Sigmoid colon (tissue), 7 donors: ENCODE measurements around the gene MZT1. TPM values are rescaled to one million over a fixed set of nuclear protein-coding genes. Genes with fewer than 3 reads are reported as not detected.

Experiments used
- DNase-seq: peaks from one replicate; pipeline ENCODE4 v3.0.0-alpha.2; 2019
- H3K27ac ChIP-seq, 4 donors: fragments of 200-600 bp; sonication (generic); one replicate each; pipeline ENCODE4 v1.5.1; 2016 to 2019; ENCODE audit warnings: mild to moderate bottlenecking in 1 of 4
- H3K27me3 ChIP-seq, 3 donors: fragments of 200-600 bp; sonication (generic); one replicate each; pipeline ENCODE4 v1.5.1; 2019; ENCODE audit warnings: mild to moderate bottlenecking in 1 of 3
- H3K36me3 ChIP-seq, 4 donors: fragments of 200-600 bp; sonication (generic); one replicate each; pipeline ENCODE4 v1.5.1; 2016 to 2019
- H3K4me1 ChIP-seq, 4 donors: fragments of 200-600 bp; sonication (generic); one replicate each; pipeline ENCODE4 v1.5.1; 2017 to 2019
- H3K4me3 ChIP-seq, 4 donors: fragments of 200-600 bp; sonication (generic); one replicate each; pipeline ENCODE4 v1.5.1; 2017 to 2019; ENCODE audit warnings: mild to moderate bottlenecking in 2 of 4, moderate library complexity in 1 of 4
- H3K9me3 ChIP-seq, 4 donors: fragments of 200-600 bp in 3 of 4; sonication (generic) in 3 of 4; one replicate each; pipeline versions ENCODE4 v1.5.1 to v1.6.1; 2013 to 2019
- CTCF ChIP-seq, 4 experiments: fragments of 450-650 bp in 3 of 4; fragments of 200-600 bp in 1 of 4; IDR thresholded peaks; one replicate each; pipeline ENCODE4 v1.5.1; 2016 to 2019; ENCODE audit warnings: antibody characterized with exemption in 4 of 4, mild to moderate bottlenecking in 3 of 4, moderate library complexity in 2 of 4
- EP300 ChIP-seq, 4 donors: sonication (generic); formaldehyde crosslinking; IDR thresholded peaks; one replicate each; pipeline ENCODE4 v1.6.1; 2017; ENCODE audit warnings: antibody characterized with exemption in 4 of 4
- POLR2A ChIP-seq, 2 donors: fragments of 450-650 bp; IDR thresholded peaks; one replicate each; pipeline ENCODE4 v1.6.1; 2016; ENCODE audit warnings: antibody characterized with exemption in 2 of 2, mild to moderate bottlenecking in 2 of 2, moderate library complexity in 2 of 2
- POLR2AphosphoS5 ChIP-seq, 4 donors: sonication (generic); formaldehyde crosslinking; IDR thresholded peaks; one replicate each; pipeline ENCODE4 v1.6.1; 2017; ENCODE audit warnings: antibody characterized with exemption in 4 of 4
- WGBS, 2 donors: extraction: QIAGEN DNeasy Blood & Tissue Kit; methylation state at CpG; one replicate each; pipeline ENCODE4 v1.1.7; 2013; 5-methylcytosine and 5-hydroxymethylcytosine counted together
- intact Hi-C: fragments of 100-400 bp; cut with DNase I; formaldehyde crosslinking; loops from one replicate; pipeline ENCODE4 v1.15.1; 2023
- polyA plus RNA-seq, 3 donors: library from polyadenylated mRNA; stranded (reverse); fragments of 200-250 nt; gene quantifications; one replicate each; pipeline ENCODE4 v1.2.3, GENCODE V29; 2013
- total RNA-seq, 4 donors: library from RNA; depleted of rRNA; stranded (reverse); fragments of >200 nt; gene quantifications; one replicate each; pipeline ENCODE4 v1.1.0, GENCODE V29; 2016
- donor health status: healthy with polysubstance abuse.
- donor health status: Bipolar disorder and iron deficiency.
- donor health status: healthy.

Gene MZT1
- total and polyA plus RNA-seq, 7 donors, result 4.2 to 12.8 (median 11.8) TPM

- TF ChIP-seq CTCF (IDR thresholded peaks at IDR 0.05) (no peak), EP300 (IDR thresholded peaks at IDR 0.05) (no peak), POLR2AphosphoS5 (IDR thresholded peaks at IDR 0.05) (no peak), POLR2A (IDR thresholded peaks at IDR 0.05) (no peak)
- 63 to 64% methylated on average over 3 of the region's 3 CpGs for WGBS, 2 donors
- Histone ChIP-seq H3K27me3 (no peaks in the 10 kb centered on the region), H3K27ac (no peak overlapping the region), H3K4me1 (no peaks in the 10 kb centered on the region), H3K36me3 (peaks cover 0 to 53% (median 2%) of the 10 kb centered on the region in 4 donors), H3K9me3 (peaks cover 0 to 3% (median 0%) of the 10 kb centered on the region in 4 donors), H3K4me3 (no peak overlapping the region)
- intact Hi-C loops, result no loop called here
- DNase-seq, result no peak
Observed at GRCh38 chr13:72716776-72717175, 10.7 kb downstream of the MZT1 start.

- Histone ChIP-seq H3K4me3 (no peak overlapping the region), H3K27me3 (no peaks in the 10 kb centered on the region), H3K36me3 (no peaks in the 10 kb centered on the region), H3K27ac (no peak overlapping the region), H3K4me1 (no peaks in the 10 kb centered on the region), H3K9me3 (no peaks in the 10 kb centered on the region)
- WGBS, 2 donors, result 46 to 52% methylated on average over 1 of the region's 1 CpG
- TF ChIP-seq EP300 (IDR thresholded peaks at IDR 0.05) (no peak), POLR2A (IDR thresholded peaks at IDR 0.05) (no peak), CTCF (IDR thresholded peaks at IDR 0.05) (no peak), POLR2AphosphoS5 (IDR thresholded peaks at IDR 0.05) (no peak)
- intact Hi-C loops, result no loop called here
- DNase-seq, result no peak
Observed at GRCh38 chr13:72700509-72700908, 26.9 kb downstream of the MZT1 start.

DNA sequence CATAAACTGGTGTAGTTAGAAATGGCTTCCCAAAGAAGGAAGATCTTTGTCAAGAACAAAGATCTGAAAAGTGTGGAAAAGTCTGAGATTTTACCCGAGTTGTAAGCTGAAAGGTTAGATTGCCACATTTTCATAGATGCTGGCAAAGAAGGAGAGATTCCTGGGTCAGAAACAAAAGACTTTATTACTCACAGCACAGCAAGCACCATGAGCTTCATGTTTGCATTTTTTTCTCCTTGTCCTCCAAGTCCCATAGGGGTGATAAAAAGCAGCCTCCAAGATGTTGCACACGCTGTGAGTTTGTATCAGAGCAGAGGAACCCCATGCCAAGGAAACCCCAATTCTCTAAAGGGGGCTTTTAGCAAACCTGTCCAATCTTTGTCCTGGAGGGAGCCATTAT is 29.3 kb downstream of the MZT1 start:
- Histone ChIP-seq H3K4me1 (no peaks in the 10 kb centered on the region), H3K4me3 (no peak overlapping the region), H3K27ac (no peak overlapping the region), H3K27me3 (no peaks in the 10 kb centered on the region), H3K9me3 (no peaks in the 10 kb centered on the region), H3K36me3 (no peaks in the 10 kb centered on the region)
- TF ChIP-seq EP300 (IDR thresholded peaks at IDR 0.05), result no peak
- no peak for TF ChIP-seq CTCF (IDR thresholded peaks at IDR 0.05)
- no peak for TF ChIP-seq POLR2A (IDR thresholded peaks at IDR 0.05)
- TF ChIP-seq POLR2AphosphoS5 (IDR thresholded peaks at IDR 0.05), result no peak
- 73 to 82% methylated on average over 2 of the region's 2 CpGs for WGBS, 2 donors
- intact Hi-C loops, result no loop called here
- DNase-seq, result no peak

GRCh38 chr13:72696579-72696978 is 30.9 kb downstream of the MZT1 start:
- WGBS, 2 donors, result 4 to 23% methylated on average over 1 of the region's 1 CpG
- intact Hi-C loops, result no loop called here

More at GRCh38 chr13:72696579-72696978, 30.9 kb downstream of the MZT1 start:
- Histone ChIP-seq H3K27me3 (no peaks in the 10 kb centered on the region), H3K4me1 (no peaks in the 10 kb centered on the region), H3K4me3 (no peak overlapping the region), H3K27ac (no peak overlapping the region), H3K36me3 (no peaks in the 10 kb centered on the region), H3K9me3 (no peaks in the 10 kb centered on the region)
- TF ChIP-seq EP300 (IDR thresholded peaks at IDR 0.05) (no peak), CTCF (IDR thresholded peaks at IDR 0.05) (no peak), POLR2AphosphoS5 (IDR thresholded peaks at IDR 0.05) (no peak), POLR2A (IDR thresholded peaks at IDR 0.05) (no peak)
- DNase-seq, result no peak
